Measurements from ENCODE around the gene GNL3. TPM values are rescaled to one million over a fixed set of nuclear protein-coding genes. Genes with fewer than 3 reads are reported as not detected.

The GNL3 gene
- total and polyA plus RNA-seq, 2 donors (not counting 3 experiments of a cell fraction or from before 2014, with no cell fraction given), result 27.8 to 109 TPM

- intact Hi-C loops (cut with micrococcal nuclease) (no loop called here), dilution Hi-C loops (cut with MboI; ENCODE audit: extremely low pct_ligation_motif_present, low sequenced_read_pairs) (no loop called here)
- DNase-seq (ENCODE audit: low read depth, low spot score), result no peak
- Histone ChIP-seq H3K79me2 (ENCODE audit: control insufficient read depth, insufficient read depth, low read length) (peaks cover 37% of the 10 kb centered on the region), H3K9ac (replicated peaks; ENCODE audit: extremely low read depth, insufficient read depth, low read length) (no peak overlapping the region), H3K4me3 (replicated peaks in 1 of 3; ENCODE audit: insufficient read depth in 1 of 3, low read depth in 1 of 3, low read length in 3 of 3) (peak overlapping the region in 1 of 3 experiments; percentile 94), H3K27me3 (ENCODE audit: control insufficient read depth in 2 of 2, insufficient read depth in 2 of 2, low read length in 2 of 2) (no peaks in the 10 kb centered on the region), H2AFZ (ENCODE audit: low read depth, low read length) (no peak overlapping the region), H3K4me1 (ENCODE audit: control insufficient read depth, extremely low read depth, insufficient read depth, low read length) (peaks cover 17% of the 10 kb centered on the region), H3K9me3 (replicated peaks; ENCODE audit: control insufficient read depth, insufficient read depth, low read length) (no peaks in the 10 kb centered on the region), H3K4me2 (ENCODE audit: insufficient read depth, low read length) (peak overlapping the region; percentile 89), H3K36me3 (ENCODE audit: control insufficient read depth in 2 of 2, extremely low read depth in 1 of 2, insufficient read depth in 2 of 2, low read length in 2 of 2) (peaks cover 1 to 10% of the 10 kb centered on the region in 2 experiments), H3K9me1 (replicated peaks; ENCODE audit: control insufficient read depth, extremely low read depth, insufficient read depth, low read length) (no peaks in the 10 kb centered on the region), H4K20me1 (replicated peaks; ENCODE audit: control insufficient read depth, extremely low read depth, insufficient read depth, low read length) (no peaks in the 10 kb centered on the region), H3K27ac (ENCODE audit: insufficient read depth, low read depth, low read length) (no peak overlapping the region)
- BruUV-seq (replicated peaks), result no TSS peak
- ChIA-PET POLR2A (no interaction called here), CTCF (interaction anchor here (1.5 to 1.6 kb wide), 2 partner anchors 224 to 227 kb away, joined by 3 to 5 read pairs; no protein-coding TSS in a partner anchor)
- no peak for TF ChIP-seq MAX (IDR thresholded peaks at IDR 0.05; ENCODE audit: insufficient read depth, insufficient read length)
- no peak for TF ChIP-seq CTCF (IDR thresholded peaks at IDR 0.05; ENCODE audit: extremely low read depth in 1 of 2, insufficient read depth in 1 of 2, low read depth in 1 of 2, low read length in 2 of 2)
- no peak for TF ChIP-seq FOS (IDR thresholded peaks at IDR 0.05; ENCODE audit: borderline replicate concordance, insufficient read depth, low read length)
- no peak for TF ChIP-seq MYC (IDR thresholded peaks at IDR 0.05; ENCODE audit: low read depth, low read length)
- TF ChIP-seq POLR2A (IDR thresholded peaks at IDR 0.05; ENCODE audit: low read depth, low read length), result no peak
- TF ChIP-seq GATA2 (IDR thresholded peaks at IDR 0.05; ENCODE audit: insufficient read depth, insufficient read length, low read depth, low read length), result no peak
- TF ChIP-seq EZH2 (IDR thresholded peaks at IDR 0.05; ENCODE audit: borderline replicate concordance, low read depth, low read length, severe bottlenecking), result no peak
- TF ChIP-seq POLR2AphosphoS5 (IDR thresholded peaks at IDR 0.05; ENCODE audit: insufficient read depth, low read depth, low read length), result no peak
- TF ChIP-seq JUN (IDR thresholded peaks at IDR 0.05; ENCODE audit: borderline replicate concordance, insufficient read depth, insufficient read length, low read depth), result no peak
- FAIRE-seq, result no peak
These were observed 21.8 kb downstream of the GNL3 start for GRCh38 chr3:52707585-52707984.

Data from endothelial cell of umbilical vein (primary cell).